ENCODE measurements around the gene SLC41A3. TPM values are rescaled to one million over a fixed set of nuclear protein-coding genes. Genes with fewer than 3 reads are reported as not detected.

Gene SLC41A3
- total and polyA plus RNA-seq, 2 of the 4 experiments (the other 2 are of a cell fraction): 30.5 to 43.5 TPM

DNA sequence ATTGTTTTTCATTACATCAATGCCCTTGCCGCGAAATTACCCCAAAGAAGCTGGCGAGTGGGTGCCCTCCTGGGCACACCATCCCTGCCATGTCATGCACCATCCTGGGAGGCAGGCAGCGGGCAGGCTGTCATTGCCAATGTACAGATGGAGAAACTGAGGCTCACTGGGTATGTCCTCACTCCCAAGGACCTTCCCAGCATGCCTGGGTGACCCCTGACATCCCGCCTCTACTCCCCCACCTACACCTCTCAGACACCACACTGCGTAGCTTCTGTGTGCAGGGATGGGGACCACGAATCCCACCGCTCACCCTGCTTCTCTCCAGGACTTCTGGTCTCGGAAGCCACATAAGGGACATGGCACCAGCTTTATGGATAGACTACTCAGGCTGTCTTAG, 41.0 kb upstream of the SLC41A3 start:
- H3K4me3 ChIP-seq (ENCODE audit: insufficient read depth, low read depth, low read length): no peak overlapping the region
- H2AFZ ChIP-seq (replicated peaks; ENCODE audit: low read length, poor library complexity): peak overlapping the region; percentile 5
- peaks cover 46% of the 10 kb centered on the region for H3K27me3 ChIP-seq (ENCODE audit: control insufficient read depth, insufficient read depth, low read length)
- H2BK5ac ChIP-seq (ENCODE audit: low read depth, low read length, poor library complexity, severe bottlenecking): no peak overlapping the region
- H3K23ac ChIP-seq (ENCODE audit: low read depth, low read length): no peak overlapping the region
- H4K5ac ChIP-seq (ENCODE audit: low read depth, low read length): no peak overlapping the region
- no peak overlapping the region for H2BK20ac ChIP-seq (ENCODE audit: low read depth, low read length)
- no peak overlapping the region for H4K8ac ChIP-seq (ENCODE audit: low read depth in 2 of 2, low read length in 2 of 2)
- dilution Hi-C loops (cut with HindIII; ENCODE audit: low sequenced_read_pairs, unreplicated experiment) (no loop called here), in situ Hi-C loops (cut with MboI; ENCODE audit: low sequenced_read_pairs) (no loop called here), intact Hi-C loops (cut with micrococcal nuclease) (no loop called here)
- no peak overlapping the region for H2BK120ac ChIP-seq (ENCODE audit: low read depth, low read length)
- H2AK9ac ChIP-seq (replicated peaks; ENCODE audit: low read depth, low read length, poor library complexity): no peak overlapping the region
- no peak overlapping the region for H3K4ac ChIP-seq (ENCODE audit: low read depth, low read length)
- no peak overlapping the region for H4K91ac ChIP-seq (ENCODE audit: insufficient read depth, low read depth, low read length)
- no TSS peak for BruUV-seq (replicated peaks)
- no peak overlapping the region for H3K14ac ChIP-seq (replicated peaks; ENCODE audit: low read depth, low read length)
- H3K56ac ChIP-seq (ENCODE audit: extremely low read depth, insufficient read depth, low read length): no peak overlapping the region
- H3K79me1 ChIP-seq (ENCODE audit: low read depth in 1 of 2, low read length in 2 of 2): no peaks in the 10 kb centered on the region
- no peak overlapping the region for H2AK5ac ChIP-seq (ENCODE audit: low read depth, low read length)
- WGBS, 2 experiments (ENCODE audit: extremely low coverage in 2 of 2, insufficient read length in 1 of 2): 87% methylated on average over 4 of the region's 9 CpGs; no CpG with 5 or more reads in 1 of the 2 experiments
- no peak overlapping the region for H2BK15ac ChIP-seq (ENCODE audit: low read depth, low read length)
- no peak for DNase-seq
- POLR2A ChIA-PET (ENCODE audit: unreplicated experiment): no interaction called here
- TF ChIP-seq, protein P1, sequence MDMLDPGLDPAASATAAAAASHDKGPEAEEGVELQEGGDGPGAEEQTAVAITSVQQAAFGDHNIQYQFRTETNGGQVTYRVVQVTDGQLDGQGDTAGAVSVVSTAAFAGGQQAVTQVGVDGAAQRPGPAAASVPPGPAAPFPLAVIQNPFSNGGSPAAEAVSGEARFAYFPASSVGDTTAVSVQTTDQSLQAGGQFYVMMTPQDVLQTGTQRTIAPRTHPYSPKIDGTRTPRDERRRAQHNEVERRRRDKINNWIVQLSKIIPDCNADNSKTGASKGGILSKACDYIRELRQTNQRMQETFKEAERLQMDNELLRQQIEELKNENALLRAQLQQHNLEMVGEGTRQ (IDR thresholded peaks at IDR 0.05; ENCODE audit: low read depth, low read length): no peak
- TF ChIP-seq RFX5 (IDR thresholded peaks at IDR 0.05; ENCODE audit: low read depth, low read length): no peak
- TF ChIP-seq CEBPB (IDR thresholded peaks at IDR 0.05; ENCODE audit: low read depth, low read length): no peak
- no peak for TF ChIP-seq MAFK (IDR thresholded peaks at IDR 0.05; ENCODE audit: low read depth, low read length)
- TF ChIP-seq, protein P2, sequence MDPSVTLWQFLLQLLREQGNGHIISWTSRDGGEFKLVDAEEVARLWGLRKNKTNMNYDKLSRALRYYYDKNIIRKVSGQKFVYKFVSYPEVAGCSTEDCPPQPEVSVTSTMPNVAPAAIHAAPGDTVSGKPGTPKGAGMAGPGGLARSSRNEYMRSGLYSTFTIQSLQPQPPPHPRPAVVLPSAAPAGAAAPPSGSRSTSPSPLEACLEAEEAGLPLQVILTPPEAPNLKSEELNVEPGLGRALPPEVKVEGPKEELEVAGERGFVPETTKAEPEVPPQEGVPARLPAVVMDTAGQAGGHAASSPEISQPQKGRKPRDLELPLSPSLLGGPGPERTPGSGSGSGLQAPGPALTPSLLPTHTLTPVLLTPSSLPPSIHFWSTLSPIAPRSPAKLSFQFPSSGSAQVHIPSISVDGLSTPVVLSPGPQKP (IDR thresholded peaks at IDR 0.05; ENCODE audit: borderline replicate concordance, low read depth, low read length): no peak
- no peak for TF ChIP-seq NFE2L2 (IDR thresholded peaks at IDR 0.05; ENCODE audit: low read depth, low read length)
- TF ChIP-seq FOS (IDR thresholded peaks at IDR 0.05; ENCODE audit: low read depth, low read length): no peak
- no peak for TF ChIP-seq BHLHE40 (IDR thresholded peaks at IDR 0.05; ENCODE audit: low read depth, low read length)
- TF ChIP-seq POLR2A (IDR thresholded peaks at IDR 0.05; ENCODE audit: low read depth, low read length): no peak
- no peak for TF ChIP-seq RCOR1 (IDR thresholded peaks at IDR 0.05; ENCODE audit: insufficient replicate concordance, low read length)
- no peak for TF ChIP-seq MAZ (IDR thresholded peaks at IDR 0.05; ENCODE audit: borderline replicate concordance, low read depth, low read length)
- no peak for TF ChIP-seq SMC3 (IDR thresholded peaks at IDR 0.05; ENCODE audit: low read depth, low read length)
- no peak for TF ChIP-seq MXI1 (IDR thresholded peaks at IDR 0.05; ENCODE audit: borderline replicate concordance, low read depth, low read length)
- TF ChIP-seq CHD1 (IDR thresholded peaks at IDR 0.05; ENCODE audit: low read depth, low read length): no peak
- TF ChIP-seq, protein P3, sequence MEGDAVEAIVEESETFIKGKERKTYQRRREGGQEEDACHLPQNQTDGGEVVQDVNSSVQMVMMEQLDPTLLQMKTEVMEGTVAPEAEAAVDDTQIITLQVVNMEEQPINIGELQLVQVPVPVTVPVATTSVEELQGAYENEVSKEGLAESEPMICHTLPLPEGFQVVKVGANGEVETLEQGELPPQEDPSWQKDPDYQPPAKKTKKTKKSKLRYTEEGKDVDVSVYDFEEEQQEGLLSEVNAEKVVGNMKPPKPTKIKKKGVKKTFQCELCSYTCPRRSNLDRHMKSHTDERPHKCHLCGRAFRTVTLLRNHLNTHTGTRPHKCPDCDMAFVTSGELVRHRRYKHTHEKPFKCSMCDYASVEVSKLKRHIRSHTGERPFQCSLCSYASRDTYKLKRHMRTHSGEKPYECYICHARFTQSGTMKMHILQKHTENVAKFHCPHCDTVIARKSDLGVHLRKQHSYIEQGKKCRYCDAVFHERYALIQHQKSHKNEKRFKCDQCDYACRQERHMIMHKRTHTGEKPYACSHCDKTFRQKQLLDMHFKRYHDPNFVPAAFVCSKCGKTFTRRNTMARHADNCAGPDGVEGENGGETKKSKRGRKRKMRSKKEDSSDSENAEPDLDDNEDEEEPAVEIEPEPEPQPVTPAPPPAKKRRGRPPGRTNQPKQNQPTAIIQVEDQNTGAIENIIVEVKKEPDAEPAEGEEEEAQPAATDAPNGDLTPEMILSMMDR (conservative IDR thresholded peaks at IDR 0.05; ENCODE audit: low read depth, low read length): no peak
- TF ChIP-seq RAD21 (IDR thresholded peaks at IDR 0.05; ENCODE audit: low read length): no peak
- no peaks in the 10 kb centered on the region for H3K36me3 ChIP-seq (ENCODE audit: control insufficient read depth, insufficient read depth, low read length)
- H3K9ac ChIP-seq (ENCODE audit: low read depth, low read length): no peak overlapping the region
- no peak overlapping the region for H3K4me2 ChIP-seq (ENCODE audit: low read depth, low read length)
- CTCF ChIA-PET: no interaction called here
- ATAC-seq (ENCODE audit: low read depth): no peak
- no peaks in the 10 kb centered on the region for H3K9me3 ChIP-seq (ENCODE audit: control insufficient read depth, insufficient read depth, low read length)
- no peak overlapping the region for H3K27ac ChIP-seq (ENCODE audit: insufficient read depth, low read length)
- no peaks in the 10 kb centered on the region for H4K20me1 ChIP-seq (ENCODE audit: insufficient read depth, low read length)
- H3K4me1 ChIP-seq (ENCODE audit: control insufficient read depth, insufficient read depth, low read length): no peaks in the 10 kb centered on the region
- H3K18ac ChIP-seq (ENCODE audit: low read depth, low read length): no peak overlapping the region
- no peaks in the 10 kb centered on the region for H3K9me1 ChIP-seq (ENCODE audit: insufficient read depth, low read length)

All from IMR-90 (cell line).